OCI-LY3 (cell line): ENCODE results near the gene GRAMD4.

Source experiments
- H2AFZ ChIP-seq: fragments of 200-600, 300-600 bp; shearing (Covaris generic); 2 replicates; pipeline ENCODE4 v1.6.0; 2014; ENCODE audit warnings: antibody characterized with exemption, low read depth, low read length
- H3K27ac ChIP-seq: fragments of 200-600, 300-600 bp; sonication (generic); 2 replicates; pipeline ENCODE4 v1.5.1; 2014; ENCODE audit warnings: mild to moderate bottlenecking, low read length, moderate library complexity, mixed read lengths
- H3K27me3 ChIP-seq: fragments of 200-600, 300-600 bp; sonication (generic); 2 replicates; pipeline ENCODE4 v1.6.1; 2014; ENCODE audit warnings: low read depth, low read length, mixed read lengths
- H3K36me3 ChIP-seq: fragments of 200-600, 300-600 bp; sonication (generic); replicated peaks from 2 replicates; pipeline ENCODE3; 2014; ENCODE audit warnings: low read depth, low read length, mixed read lengths
- H3K4me1 ChIP-seq: fragments of 300-600, 200-600 bp; sonication (generic); 2 replicates; pipeline ENCODE4 v1.6.1; 2014; ENCODE audit warnings: low read length, mixed read lengths
- H3K4me2 ChIP-seq: fragments of 200-600, 300-600 bp; sonication (generic); 2 replicates; pipeline ENCODE4 v1.6.1; 2014; ENCODE audit warnings: low read length, mixed read lengths
- H3K4me3 ChIP-seq: fragments of 300-600, 200-600 bp; sonication (generic); 2 replicates; pipeline ENCODE4 v1.5.1; 2014; ENCODE audit warnings: antibody characterized with exemption, mild to moderate bottlenecking, low read length, moderate library complexity
- H3K79me2 ChIP-seq: fragments of 300-600, 200-600 bp; shearing (Covaris generic); 2 replicates; pipeline ENCODE4 v1.6.1; 2014; ENCODE audit warnings: mild to moderate bottlenecking, low read length, mixed read lengths
- H3K9ac ChIP-seq: fragments of 300-600, 200-600 bp; shearing (Covaris generic); 2 replicates; pipeline ENCODE4 v1.6.0; 2014; ENCODE audit warnings: mild to moderate bottlenecking, low read length, moderate library complexity
- H3K9me3 ChIP-seq: fragments of 200-600, 300-600 bp; shearing (Covaris generic); 2 replicates; pipeline ENCODE4 v1.6.1; 2014; ENCODE audit warnings: low read length, mixed read lengths; ENCODE audit not compliant: insufficient read depth
- H4K20me1 ChIP-seq: fragments of 200-600, 300-600 bp; sonication (generic); 2 replicates; pipeline ENCODE4 v1.6.1; 2016; ENCODE audit warnings: low read length, mixed read lengths; ENCODE audit not compliant: insufficient read depth
- CTCF ChIP-seq: fragments of 200-600, 300-600 bp; sonication (generic); IDR thresholded peaks from 2 replicates; pipeline ENCODE4 v1.5.1; 2014; ENCODE audit warnings: antibody characterized with exemption, low read length, low read depth
- EZH2phosphoT487 ChIP-seq: fragments of 200-600 bp; shearing (Covaris generic); IDR thresholded peaks from 2 replicates; pipeline ENCODE4 v1.6.1; 2018; ENCODE audit warnings: antibody characterized with exemption, mixed run types, low read depth

GRAMD4 gene

GRCh38 chr22:46671824-46672432, 51.7 kb downstream of the GRAMD4 start:
- no peak for TF ChIP-seq EZH2phosphoT487
- TF ChIP-seq CTCF: no peak
- no peaks in the 10 kb centered on the region for H3K79me2 ChIP-seq
- H3K4me3 ChIP-seq: no peak overlapping the region
- no peak overlapping the region for H3K27ac ChIP-seq
- peaks cover 52% of the 10 kb centered on the region for H3K36me3 ChIP-seq
- H3K9me3 ChIP-seq: no peaks in the 10 kb centered on the region
- H3K4me1 ChIP-seq: no peaks in the 10 kb centered on the region
- H4K20me1 ChIP-seq: peaks cover 6% of the 10 kb centered on the region
- H3K9ac ChIP-seq: no peak overlapping the region
- no peak overlapping the region for H3K4me2 ChIP-seq
- H2AFZ ChIP-seq: no peak overlapping the region
- H3K27me3 ChIP-seq: no peaks in the 10 kb centered on the region

- Histone ChIP-seq H2AFZ (no peak overlapping the region), H3K9ac (no peak overlapping the region), H3K27ac (no peak overlapping the region), H4K20me1 (peaks cover 7% of the 10 kb centered on the region), H3K9me3 (no peaks in the 10 kb centered on the region), H3K4me3 (no peak overlapping the region), H3K36me3 (peaks cover 46% of the 10 kb centered on the region), H3K27me3 (no peaks in the 10 kb centered on the region), H3K4me2 (no peak overlapping the region), H3K79me2 (no peaks in the 10 kb centered on the region), H3K4me1 (no peaks in the 10 kb centered on the region)
- TF ChIP-seq CTCF (no peak), EZH2phosphoT487 (no peak)
Observed at GRCh38 chr22:46672731-46673130, 52.5 kb downstream of the GRAMD4 start.

- H3K9me3 ChIP-seq: no peaks in the 10 kb centered on the region
- H3K27ac ChIP-seq: no peak overlapping the region
- peaks cover 41% of the 10 kb centered on the region for H3K36me3 ChIP-seq
- H3K27me3 ChIP-seq: no peaks in the 10 kb centered on the region
- peaks cover 7% of the 10 kb centered on the region for H4K20me1 ChIP-seq
- H3K4me1 ChIP-seq: no peaks in the 10 kb centered on the region
- no peak overlapping the region for H3K4me3 ChIP-seq
- no peak overlapping the region for H3K9ac ChIP-seq
- H3K79me2 ChIP-seq: no peaks in the 10 kb centered on the region
- no peak overlapping the region for H2AFZ ChIP-seq
- TF ChIP-seq CTCF: no peak
- H3K4me2 ChIP-seq: no peak overlapping the region
Observed at GRCh38 chr22:46673205-46673604, 53.0 kb downstream of the GRAMD4 start.

- H3K4me3 ChIP-seq: no peak overlapping the region
- no peaks in the 10 kb centered on the region for H3K4me1 ChIP-seq
- no peaks in the 10 kb centered on the region for H3K9me3 ChIP-seq
- no peak overlapping the region for H3K4me2 ChIP-seq
- H3K79me2 ChIP-seq: no peaks in the 10 kb centered on the region
- H4K20me1 ChIP-seq: peaks cover 7% of the 10 kb centered on the region
- peaks cover 36% of the 10 kb centered on the region for H3K36me3 ChIP-seq
- no peak overlapping the region for H3K9ac ChIP-seq
- no peak overlapping the region for H2AFZ ChIP-seq
- no peak overlapping the region for H3K27ac ChIP-seq
- no peak for TF ChIP-seq CTCF
- no peak for TF ChIP-seq EZH2phosphoT487
- no peaks in the 10 kb centered on the region for H3K27me3 ChIP-seq
Observed at GRCh38 chr22:46673662-46674236, 53.6 kb downstream of the GRAMD4 start.
